ENCODE measurements around the gene EXO1. TPM values are rescaled to one million over a fixed set of nuclear protein-coding genes. Genes with fewer than 3 reads are reported as not detected.

EXO1 gene
- total RNA-seq, 2 experiments from 2014 or later, result 65.3 to 66.8 TPM

- ChIA-PET POLR2A (no interaction called here), CTCF (no interaction called here)
- H3K36me3 Mint-ChIP-seq (ENCODE audit: low read depth), result peaks cover 51% of the 10 kb centered on the region
- H3K4me3 Mint-ChIP-seq, result no peak overlapping the region
- DNase-seq (no peak), ATAC-seq (no peak)
- H3K27me3 Mint-ChIP-seq, result no peaks in the 10 kb centered on the region
- no peak overlapping the region for H3K27ac Mint-ChIP-seq
- TF ChIP-seq, protein P1, sequence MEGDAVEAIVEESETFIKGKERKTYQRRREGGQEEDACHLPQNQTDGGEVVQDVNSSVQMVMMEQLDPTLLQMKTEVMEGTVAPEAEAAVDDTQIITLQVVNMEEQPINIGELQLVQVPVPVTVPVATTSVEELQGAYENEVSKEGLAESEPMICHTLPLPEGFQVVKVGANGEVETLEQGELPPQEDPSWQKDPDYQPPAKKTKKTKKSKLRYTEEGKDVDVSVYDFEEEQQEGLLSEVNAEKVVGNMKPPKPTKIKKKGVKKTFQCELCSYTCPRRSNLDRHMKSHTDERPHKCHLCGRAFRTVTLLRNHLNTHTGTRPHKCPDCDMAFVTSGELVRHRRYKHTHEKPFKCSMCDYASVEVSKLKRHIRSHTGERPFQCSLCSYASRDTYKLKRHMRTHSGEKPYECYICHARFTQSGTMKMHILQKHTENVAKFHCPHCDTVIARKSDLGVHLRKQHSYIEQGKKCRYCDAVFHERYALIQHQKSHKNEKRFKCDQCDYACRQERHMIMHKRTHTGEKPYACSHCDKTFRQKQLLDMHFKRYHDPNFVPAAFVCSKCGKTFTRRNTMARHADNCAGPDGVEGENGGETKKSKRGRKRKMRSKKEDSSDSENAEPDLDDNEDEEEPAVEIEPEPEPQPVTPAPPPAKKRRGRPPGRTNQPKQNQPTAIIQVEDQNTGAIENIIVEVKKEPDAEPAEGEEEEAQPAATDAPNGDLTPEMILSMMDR (IDR thresholded peaks at IDR 0.05), result no peak
- no peaks in the 10 kb centered on the region for H3K9me3 Mint-ChIP-seq
- no peaks in the 10 kb centered on the region for H3K4me1 Mint-ChIP-seq (ENCODE audit: low read depth)
- intact Hi-C loops (cut with micrococcal nuclease), result no loop called here
Observed at GRCh38 chr1:241870336-241870735, 22.3 kb downstream of the EXO1 start.

- H3K4me1 Mint-ChIP-seq (ENCODE audit: low read depth), result no peaks in the 10 kb centered on the region
- intact Hi-C loops (cut with micrococcal nuclease), result no loop called here
- no peak for DNase-seq
- H3K36me3 Mint-ChIP-seq (ENCODE audit: low read depth), result peaks cover 51% of the 10 kb centered on the region
- no peaks in the 10 kb centered on the region for H3K9me3 Mint-ChIP-seq
- ChIA-PET POLR2A (interaction anchor here (0.9 kb wide), 1 partner anchor 10 kb away, joined by 5 read pairs; no protein-coding TSS in a partner anchor), CTCF (no interaction called here)
- H3K27ac Mint-ChIP-seq, result no peak overlapping the region
- ATAC-seq, result no peak
- TF ChIP-seq, protein P1 (IDR thresholded peaks at IDR 0.05), result no peak
- no peak overlapping the region for H3K4me3 Mint-ChIP-seq
- H3K27me3 Mint-ChIP-seq, result no peaks in the 10 kb centered on the region
Observed at GRCh38 chr1:241870746-241871430, 22.9 kb downstream of the EXO1 start.

- H3K4me3 Mint-ChIP-seq, result no peak overlapping the region
- H3K36me3 Mint-ChIP-seq (ENCODE audit: low read depth), result peaks cover 52% of the 10 kb centered on the region
- ChIA-PET CTCF (no interaction called here), POLR2A (interaction anchor here (0.6 kb wide), 1 partner anchor 15 kb away, joined by 3 read pairs; no protein-coding TSS in a partner anchor)
- H3K4me1 Mint-ChIP-seq (ENCODE audit: low read depth), result no peaks in the 10 kb centered on the region
- TF ChIP-seq, protein P1 (IDR thresholded peaks at IDR 0.05), result no peak
- H3K27ac Mint-ChIP-seq, result no peak overlapping the region
- ATAC-seq, result no peak
- H3K27me3 Mint-ChIP-seq, result no peaks in the 10 kb centered on the region
- intact Hi-C loops (cut with micrococcal nuclease), result no loop called here
- no peaks in the 10 kb centered on the region for H3K9me3 Mint-ChIP-seq
- DNase-seq, result no peak
Observed at GRCh38 chr1:241881440-241881839, 33.4 kb downstream of the EXO1 start.

GRCh38 chr1:241883159-241883558 lies 35.2 kb downstream of the EXO1 start:
- ChIA-PET CTCF (no interaction called here), POLR2A (no interaction called here)
- no peaks in the 10 kb centered on the region for H3K9me3 Mint-ChIP-seq
- DNase-seq, result no peak
- H3K27ac Mint-ChIP-seq, result no peak overlapping the region
- peaks cover 49% of the 10 kb centered on the region for H3K36me3 Mint-ChIP-seq (ENCODE audit: low read depth)
- ATAC-seq, result no peak
- H3K4me1 Mint-ChIP-seq (ENCODE audit: low read depth), result no peaks in the 10 kb centered on the region
- TF ChIP-seq, protein P1 (IDR thresholded peaks at IDR 0.05), result no peak
- intact Hi-C loops (cut with micrococcal nuclease), result no loop called here
- H3K27me3 Mint-ChIP-seq, result no peaks in the 10 kb centered on the region
- H3K4me3 Mint-ChIP-seq, result no peak overlapping the region

DNA sequence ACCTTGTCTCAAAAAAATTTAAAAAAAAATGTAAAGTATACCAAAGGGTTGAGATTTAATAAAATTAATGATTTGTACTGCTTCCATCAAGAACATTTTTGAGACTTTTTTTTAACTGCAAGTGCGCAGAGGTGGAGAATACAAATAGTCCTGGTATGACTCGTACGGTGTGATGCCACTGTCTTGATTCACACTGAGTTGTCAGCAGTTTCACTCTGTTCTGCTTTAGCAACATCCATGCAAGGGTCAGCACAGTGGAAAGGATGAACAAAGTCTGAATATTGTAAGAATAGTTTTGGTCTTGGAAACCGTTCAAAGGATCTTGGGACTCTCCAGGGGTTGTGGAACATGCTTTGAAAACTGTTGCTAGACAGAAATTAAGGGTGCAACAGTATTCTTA lies 40.2 kb downstream of the EXO1 start:
- Mint-ChIP-seq H3K9me3 (no peaks in the 10 kb centered on the region), H3K4me3 (no peak overlapping the region), H3K27ac (no peak overlapping the region), H3K27me3 (no peaks in the 10 kb centered on the region), H3K36me3 (ENCODE audit: low read depth) (peaks cover 31% of the 10 kb centered on the region), H3K4me1 (ENCODE audit: low read depth) (no peaks in the 10 kb centered on the region)
- DNase-seq (no peak), ATAC-seq (no peak)
- ChIA-PET CTCF (interaction anchor here (1.2 kb wide), 1 partner anchor 110 kb away, joined by 3 read pairs; no protein-coding TSS in a partner anchor), POLR2A (no interaction called here)
- intact Hi-C loops (cut with micrococcal nuclease), result no loop called here
- TF ChIP-seq, protein P1 (IDR thresholded peaks at IDR 0.05), result no peak

All from activated CD8-positive, alpha-beta T cell treated with anti-CD3 and anti-CD28 coated beads for 36 hours (primary cell).